OCI-LY7 (cell line): ENCODE data around the gene FOXI1. TPM values are rescaled to one million over a fixed set of nuclear protein-coding genes. Genes with fewer than 3 reads are reported as not detected.
A peak's percentile ranks its signal among the peaks of the same experiment; 100 is the strongest.

Source experiments
- Bru-seq: library from RNA; stranded (reverse); fragments of 400-500 nt; gene quantifications from one replicate; lab custom pipeline; 2021; lab: Mats Ljungman, UMichigan
- BruChase-seq, 2 experiments: library from RNA; stranded (reverse); fragments of 400-500 nt; gene quantifications; one replicate each; lab custom pipeline; 2021; lab: Mats Ljungman, UMichigan
- BruUV-seq: library from RNA; stranded (reverse); fragments of 400-500 nt; replicated peaks from 2 replicates; lab custom pipeline; 2021; lab: Mats Ljungman, UMichigan
- CTCF ChIA-PET: fragments of 300-600 bp; sonication (Branson Sonifier 250); formaldehyde crosslinking; loops from one replicate; lab custom pipeline; 2022; ENCODE audit warnings: antibody characterized with exemption; ENCODE audit not compliant: unreplicated experiment; lab: Charles Lee
- POLR2A ChIA-PET: fragments of 300-600 bp; sonication (Branson Sonifier 250); formaldehyde crosslinking; loops from one replicate; lab custom pipeline; 2022; ENCODE audit warnings: antibody characterized with exemption; lab: Charles Lee
- DNase-seq: peaks from one replicate; pipeline ENCODE4 v3.0.0-alpha.2; 2015; ENCODE audit warnings: low spot score
- H2AFZ ChIP-seq: fragments of 200-600 bp; sonication (generic), shearing (Covaris generic); 2 replicates; pipeline ENCODE4 v1.6.1; 2014; ENCODE audit warnings: mild to moderate bottlenecking, antibody characterized with exemption, low read length, moderate library complexity
- H3K27ac ChIP-seq: fragments of 200-600 bp; sonication (generic); 2 replicates; pipeline ENCODE4 v1.5.1; 2014; ENCODE audit warnings: mixed run types, low read depth, mild to moderate bottlenecking, moderate library complexity, low read length, inconsistent platforms; ENCODE audit not compliant: poor library complexity, severe bottlenecking
- H3K36me3 ChIP-seq: fragments of 200-600 bp; sonication (generic); 2 replicates; pipeline ENCODE4 v1.6.1; 2014; ENCODE audit warnings: mild to moderate bottlenecking, antibody characterized with exemption, low read length, moderate library complexity, mixed read lengths; ENCODE audit not compliant: insufficient read depth
- H3K4me1 ChIP-seq: fragments of 200-600 bp; sonication (generic); 2 replicates; pipeline ENCODE4 v1.5.1; 2014; ENCODE audit warnings: mild to moderate bottlenecking, low read length; ENCODE audit not compliant: insufficient read depth, poor library complexity, severe bottlenecking
- H3K4me2 ChIP-seq: fragments of 200-600 bp; sonication (generic); 2 replicates; pipeline ENCODE4 v1.6.1; 2014; ENCODE audit warnings: mild to moderate bottlenecking, low read length
- H3K4me3 ChIP-seq: fragments of 200-600 bp; sonication (generic); 2 replicates; pipeline ENCODE4 v1.5.1; 2014; ENCODE audit warnings: mild to moderate bottlenecking, low read depth, low read length; ENCODE audit not compliant: poor library complexity, severe bottlenecking
- H3K79me2 ChIP-seq: fragments of 200-600 bp; sonication (generic); 2 replicates; pipeline ENCODE4 v1.6.1; 2016; ENCODE audit warnings: low read depth, mild to moderate bottlenecking, low read length, moderate library complexity, mixed read lengths; ENCODE audit not compliant: insufficient read depth
- H3K9me2 ChIP-seq: fragments of 200-600 bp; sonication (generic); 2 replicates; pipeline ENCODE4 v1.6.1; 2016; ENCODE audit warnings: mild to moderate bottlenecking, low read length, mixed read lengths; ENCODE audit not compliant: insufficient read depth
- H3K9me3 ChIP-seq: fragments of 200-600 bp; sonication (generic); 2 replicates; pipeline ENCODE4 v1.6.1; 2014; ENCODE audit warnings: mild to moderate bottlenecking, mixed run types, low read length, mixed read lengths
- H4K20me1 ChIP-seq: fragments of 200-600 bp; sonication (generic); 2 replicates; pipeline ENCODE4 v1.6.1; 2014; ENCODE audit warnings: mild to moderate bottlenecking, antibody characterized with exemption, low read length, moderate library complexity, mixed read lengths; ENCODE audit not compliant: insufficient read depth
- CTCF ChIP-seq: fragments of 200-600 bp; sonication (generic); conservative IDR thresholded peaks from 2 replicates; pipeline ENCODE4 v1.5.1; 2014; ENCODE audit warnings: mild to moderate bottlenecking, antibody characterized with exemption, low read length, moderate library complexity, mixed read lengths
- EZH2phosphoT487 ChIP-seq: fragments of 200-600 bp; sonication (generic); IDR thresholded peaks from 2 replicates; pipeline ENCODE4 v1.6.1; 2018; ENCODE audit warnings: low read depth, borderline replicate concordance, mild to moderate bottlenecking, mixed run types, antibody characterized with exemption, low read length, moderate library complexity, mixed read lengths
- intact Hi-C: fragments of 100-400 bp; cut with micrococcal nuclease; formaldehyde crosslinking; loops from one replicate; pipeline ENCODE4 v1.10.0; 2022; ENCODE audit not compliant: unreplicated experiment
- long read RNA-seq: library from polyadenylated mRNA; stranded (forward); transcript quantifications from one replicate; pipeline ENCODE4 v2.0.0, GENCODE V29; 2022
- total RNA-seq, 2 experiments: library from RNA; depleted of rRNA in 1 of 2; stranded (reverse); fragments of >200 nt in 1 of 2; shearing (Covaris generic) in 1 of 2; gene quantifications; 2 replicates each; pipeline ENCODE4 v1.2.3, GENCODE V29; 2014 to 2022

Gene FOXI1
- not detected in 2 replicates for total RNA-seq (2014; rRNA removed; shearing (Covaris generic))
- total RNA-seq (2022): not detected in 2 replicates
- Bru-seq, nascent RNA: percentile 19 among the genes with signal in this experiment
- BruChase-seq, experiment 1, labeled RNA remaining after a 6-hour chase: percentile 15 among the genes with signal in this experiment
- BruChase-seq, experiment 2, labeled RNA remaining after a 2-hour chase: percentile 15 among the genes with signal in this experiment
- long read RNA-seq: 0 reads

- H3K79me2 ChIP-seq: no peaks in the 10 kb centered on the region
- H3K9me3 ChIP-seq: no peaks in the 10 kb centered on the region
- no peak within 1 kb of the TSS for H2AFZ ChIP-seq
- H3K4me1 ChIP-seq: no peaks in the 10 kb centered on the region
- DNase-seq: no peak
- no peak within 1 kb of the TSS for H3K4me3 ChIP-seq
- H3K4me2 ChIP-seq: no peak within 1 kb of the TSS
- no peak for TF ChIP-seq EZH2phosphoT487
- TF ChIP-seq CTCF: no peak
- H3K36me3 ChIP-seq: no peaks in the 10 kb centered on the region
- H3K27ac ChIP-seq: no peak within 1 kb of the TSS
- H4K20me1 ChIP-seq: no peaks in the 10 kb centered on the region
- ChIA-PET CTCF (no interaction called here), POLR2A (no interaction called here)
- no peaks in the 10 kb centered on the region for H3K9me2 ChIP-seq
- BruUV-seq: no TSS peak
- intact Hi-C loops: no loop called here
Observed at GRCh38 chr5:170105642-170106611, at the start of gene FOXI1. Gene FOXI1 (plus strand): TSS chr5:170105897. CDS start chr5:170105958, 61 bp downstream.

- no peaks in the 10 kb centered on the region for H3K9me2 ChIP-seq
- H3K4me1 ChIP-seq: no peaks in the 10 kb centered on the region
- peaks cover 79% of the 10 kb centered on the region for H3K36me3 ChIP-seq
- TF ChIP-seq CTCF: no peak
- TF ChIP-seq EZH2phosphoT487: no peak
- no peaks in the 10 kb centered on the region for H3K9me3 ChIP-seq
- POLR2A ChIA-PET: no interaction called here
- H3K27ac ChIP-seq: no peak overlapping the region
- CTCF ChIA-PET: no interaction called here
- H3K79me2 ChIP-seq: no peaks in the 10 kb centered on the region
- intact Hi-C loops: no loop called here
- H2AFZ ChIP-seq: no peak overlapping the region
- H4K20me1 ChIP-seq: no peaks in the 10 kb centered on the region
- no peak overlapping the region for H3K4me3 ChIP-seq
- DNase-seq: no peak
- H3K4me2 ChIP-seq: no peak overlapping the region
- no TSS peak for BruUV-seq
Observed at GRCh38 chr5:170056561-170057267, 49.0 kb upstream of the FOXI1 start.
